ENCODE data around the gene PRPSAP1. TPM values are rescaled to one million over a fixed set of nuclear protein-coding genes. Genes with fewer than 3 reads are reported as not detected.

PRPSAP1 gene
- total RNA-seq, 1 experiment from 2014 or later, result 47.8 TPM

DNA sequence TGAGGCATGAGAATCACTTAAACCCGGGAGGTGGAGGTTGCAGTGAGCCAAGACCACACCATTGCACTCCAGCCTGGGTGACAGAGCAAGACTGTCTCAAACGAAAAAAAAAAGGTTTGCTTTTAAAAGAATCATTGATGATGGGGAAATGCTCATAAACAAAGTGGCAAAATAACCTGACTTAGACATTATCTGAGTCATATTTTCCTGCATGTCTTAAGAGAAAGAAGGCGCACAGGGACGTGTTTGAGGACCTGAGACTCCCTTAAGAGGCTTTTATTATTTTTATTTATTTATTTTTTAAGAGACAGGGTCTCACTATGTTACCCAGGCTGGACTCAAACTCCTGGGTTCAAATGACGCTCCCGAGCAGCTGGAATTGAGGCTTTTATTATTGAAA is 5.7 kb upstream of the PRPSAP1 start:
- Histone ChIP-seq H3K9ac (ENCODE audit: low read length) (no peak overlapping the region), H3K36me3 (ENCODE audit: low read depth, low read length) (no peaks in the 10 kb centered on the region), H3K27ac (ENCODE audit: low read length) (no peak overlapping the region), H4K20me1 (ENCODE audit: low read length) (no peaks in the 10 kb centered on the region), H2AFZ (ENCODE audit: low read length) (no peak overlapping the region), H3K9me3 (ENCODE audit: low read length) (no peaks in the 10 kb centered on the region), H3K4me1 (ENCODE audit: insufficient read depth, low read length) (peaks cover 12% of the 10 kb centered on the region), H3K4me2 (ENCODE audit: low read length) (no peak overlapping the region), H3F3A (ENCODE audit: low read length, unreplicated experiment) (no peaks in the 10 kb centered on the region), H3K4me3 (ENCODE audit: low read length) (no peak overlapping the region), H3K27me3 (ENCODE audit: low read length) (no peaks in the 10 kb centered on the region), H3K9me2 (replicated peaks; ENCODE audit: low read length) (no peaks in the 10 kb centered on the region), H3K79me2 (ENCODE audit: low read length) (no peaks in the 10 kb centered on the region)
- TF ChIP-seq EZH2phosphoT487 (IDR thresholded peaks at IDR 0.05; ENCODE audit: borderline replicate concordance, low read length) (no peak), CTCF (conservative IDR thresholded peaks at IDR 0.05; ENCODE audit: low read depth, low read length) (no peak), EZH2 (IDR thresholded peaks at IDR 0.05; ENCODE audit: low read length, unreplicated experiment) (no peak)
- CTCF ChIA-PET, result no interaction called here
- POLR2A ChIA-PET (ENCODE audit: unreplicated experiment), result no interaction called here
- BruUV-seq (replicated peaks), result no TSS peak
- ATAC-seq, result no peak
- intact Hi-C loops (cut with micrococcal nuclease), result no loop called here
- no peak for DNase-seq

DNA sequence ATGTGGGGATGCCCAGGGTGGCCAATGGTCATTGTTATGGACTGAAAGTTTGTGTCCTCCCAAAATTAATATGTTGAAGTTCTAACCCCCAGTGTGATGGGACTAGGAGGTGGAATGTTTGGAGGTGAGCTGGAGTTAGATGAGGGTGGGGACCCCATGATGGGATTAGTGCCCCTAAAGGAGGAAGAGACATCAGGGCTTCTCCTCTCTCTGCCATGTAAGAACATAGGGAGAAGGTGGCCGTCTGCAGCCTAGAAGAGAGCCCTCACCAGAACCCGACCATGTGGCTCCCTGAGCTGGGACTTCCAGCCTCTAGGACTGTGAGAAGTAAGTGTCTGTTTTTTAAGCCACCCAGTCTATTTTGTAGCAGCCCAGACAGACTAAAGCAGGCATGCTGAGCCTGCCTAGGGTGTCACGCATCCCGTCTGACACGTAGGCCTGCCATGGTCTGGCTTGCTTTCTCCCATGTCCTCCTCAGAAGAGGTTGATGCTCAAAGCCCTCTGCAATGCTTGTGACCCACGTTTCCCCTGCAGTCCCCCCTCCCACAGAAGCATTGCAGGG is 4.0 kb upstream of the PRPSAP1 start:
- Histone ChIP-seq H3F3A (ENCODE audit: low read length, unreplicated experiment) (no peaks in the 10 kb centered on the region), H3K4me1 (ENCODE audit: insufficient read depth, low read length) (peaks cover 13% of the 10 kb centered on the region), H3K4me3 (ENCODE audit: low read length) (no peak overlapping the region), H3K27me3 (ENCODE audit: low read length) (no peaks in the 10 kb centered on the region), H3K9me2 (replicated peaks; ENCODE audit: low read length) (no peaks in the 10 kb centered on the region), H4K20me1 (ENCODE audit: low read length) (no peaks in the 10 kb centered on the region), H3K36me3 (ENCODE audit: low read depth, low read length) (no peaks in the 10 kb centered on the region), H3K9me3 (ENCODE audit: low read length) (no peaks in the 10 kb centered on the region), H3K4me2 (ENCODE audit: low read length) (no peak overlapping the region), H3K79me2 (ENCODE audit: low read length) (peaks cover 7% of the 10 kb centered on the region), H2AFZ (ENCODE audit: low read length) (0 out of 2 replicates have a peak overlapping the region, but pooled peaks have one; percentile 6), H3K27ac (ENCODE audit: low read length) (no peak overlapping the region), H3K9ac (ENCODE audit: low read length) (no peak overlapping the region)
- ChIA-PET POLR2A (ENCODE audit: unreplicated experiment) (no interaction called here), CTCF (no interaction called here)
- ATAC-seq, result no peak
- no TSS peak for BruUV-seq (replicated peaks)
- intact Hi-C loops (cut with micrococcal nuclease), result no loop called here
- TF ChIP-seq EZH2phosphoT487 (IDR thresholded peaks at IDR 0.05; ENCODE audit: borderline replicate concordance, low read length) (no peak), EZH2 (IDR thresholded peaks at IDR 0.05; ENCODE audit: low read length, unreplicated experiment) (no peak), CTCF (conservative IDR thresholded peaks at IDR 0.05; ENCODE audit: low read depth, low read length) (no peak)
- DNase-seq, result no peak

DNA sequence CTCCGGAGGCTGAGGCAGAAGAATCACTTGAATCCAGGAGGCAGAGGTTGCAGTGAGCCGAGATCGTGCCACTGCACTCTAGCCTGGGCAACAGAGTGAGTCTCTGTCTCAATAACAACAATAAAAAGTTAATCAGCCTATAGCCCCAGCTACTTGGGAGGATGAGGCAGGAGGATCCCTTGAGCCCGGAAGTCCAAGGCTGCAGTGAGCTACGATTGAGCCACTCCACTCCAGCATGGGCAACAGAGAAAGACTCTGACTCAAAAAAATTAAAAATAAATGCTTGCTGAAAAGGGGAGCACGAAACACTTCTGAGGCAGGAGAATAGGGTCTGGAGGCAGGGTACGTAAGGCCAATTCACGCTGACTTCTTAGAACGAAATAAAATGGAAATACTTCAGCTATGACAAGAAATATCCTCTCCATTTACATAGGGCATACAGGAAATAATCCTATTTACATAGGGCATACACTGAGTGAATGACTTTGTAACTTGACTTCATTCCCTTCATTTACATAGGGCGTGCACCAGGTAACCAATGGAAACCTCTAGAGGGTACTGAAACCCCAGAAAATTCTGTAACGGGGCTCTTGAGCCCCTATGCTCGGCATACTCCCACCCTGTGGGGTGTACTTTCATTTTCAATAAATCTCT is 3.2 kb upstream of the PRPSAP1 start:
- H3K4me1 ChIP-seq (ENCODE audit: insufficient read depth, low read length), result peaks cover 18% of the 10 kb centered on the region
- TF ChIP-seq CTCF (conservative IDR thresholded peaks at IDR 0.05; ENCODE audit: low read depth, low read length), result no peak
- TF ChIP-seq EZH2 (IDR thresholded peaks at IDR 0.05; ENCODE audit: low read length, unreplicated experiment), result no peak
- TF ChIP-seq EZH2phosphoT487 (IDR thresholded peaks at IDR 0.05; ENCODE audit: borderline replicate concordance, low read length), result no peak
- POLR2A ChIA-PET (ENCODE audit: unreplicated experiment), result interaction anchor here (0.5 kb wide), 1 partner anchor 520 kb away, joined by 5 read pairs; no protein-coding TSS in a partner anchor
- BruUV-seq (replicated peaks), result no TSS peak
- 0 out of 2 replicates have a peak overlapping the region, but pooled peaks have one; percentile 6 for H2AFZ ChIP-seq (ENCODE audit: low read length)
- CTCF ChIA-PET, result interaction anchor here (0.7 to 1.4 kb wide), 2 partner anchors 28 to 101 kb away, joined by 7 to 9 read pairs; partner anchors contain the start of gene SPHK1
- intact Hi-C loops (cut with micrococcal nuclease), result no loop called here
- no peak overlapping the region for H3K9ac ChIP-seq (ENCODE audit: low read length)
- H4K20me1 ChIP-seq (ENCODE audit: low read length), result no peaks in the 10 kb centered on the region
- no peaks in the 10 kb centered on the region for H3K9me3 ChIP-seq (ENCODE audit: low read length)
- H3K79me2 ChIP-seq (ENCODE audit: low read length), result peaks cover 14% of the 10 kb centered on the region
- H3K27ac ChIP-seq (ENCODE audit: low read length), result no peak overlapping the region
- 0 out of 2 replicates have a peak overlapping the region, but pooled peaks have one; percentile 14 for H3K4me2 ChIP-seq (ENCODE audit: low read length)
- DNase-seq (peak; percentile 44), ATAC-seq (peak; percentile 5; the same call in 1 of the 2 replicates)
- no peaks in the 10 kb centered on the region for H3K27me3 ChIP-seq (ENCODE audit: low read length)
- no peaks in the 10 kb centered on the region for H3K9me2 ChIP-seq (replicated peaks; ENCODE audit: low read length)
- no peaks in the 10 kb centered on the region for H3K36me3 ChIP-seq (ENCODE audit: low read depth, low read length)
- H3K4me3 ChIP-seq (ENCODE audit: low read length), result no peak overlapping the region
- H3F3A ChIP-seq (ENCODE audit: low read length, unreplicated experiment), result no peaks in the 10 kb centered on the region

Data from PC-3 (cell line).